Stimulated activated CD4-positive, alpha-beta T cell treated with anti-CD3 and anti-CD28 coated beads, Interleukin-15, amount 100 ng/mL, for 1 hour (primary cell): ENCODE measurements around the gene BRD3OS.

Experiments
- DNase-seq, 2 donors: peaks; one replicate each; pipeline ENCODE4 v3.0.0-alpha.2; 2020; ENCODE audit warnings: low read depth in 1 of 2, low spot score in 1 of 2

The BRD3OS gene

DNA sequence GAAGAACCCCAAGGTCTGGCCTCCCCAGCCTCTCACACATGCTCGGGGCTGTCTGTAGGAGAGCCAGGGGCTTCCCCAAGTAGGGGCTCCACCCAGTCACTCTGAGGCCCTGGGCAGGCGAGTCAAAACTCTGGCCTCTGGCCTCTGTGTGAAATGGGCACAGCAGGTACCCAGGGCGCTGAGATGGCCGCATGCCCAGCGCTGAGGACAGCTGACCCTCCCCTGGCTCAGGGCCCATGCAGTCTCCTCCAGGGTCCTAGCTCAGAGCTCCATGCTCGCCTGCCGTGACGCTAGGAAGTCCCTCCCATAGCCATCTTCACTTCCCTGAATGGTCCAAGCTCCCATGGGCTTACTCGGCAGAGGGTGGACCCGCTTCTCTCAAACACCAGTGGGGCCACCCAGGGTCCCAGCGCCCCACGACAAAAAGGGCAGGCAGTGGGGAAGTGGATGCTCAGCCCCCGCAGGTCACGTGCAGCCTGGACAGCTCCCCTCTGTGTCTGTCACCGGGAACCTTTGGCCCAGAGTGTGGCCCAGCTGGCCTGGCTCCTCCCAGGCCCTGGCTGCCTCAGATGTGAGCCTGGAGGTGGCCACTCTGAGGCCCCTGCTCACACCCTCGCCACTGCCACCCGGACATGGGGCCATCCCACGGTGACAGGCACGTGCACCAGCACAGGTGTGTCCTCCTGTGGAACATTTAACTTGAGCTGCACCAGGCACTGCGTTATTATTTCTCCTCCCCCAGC lies 21.0 kb upstream of the BRD3OS start:
- DNase-seq: no peak

DNA sequence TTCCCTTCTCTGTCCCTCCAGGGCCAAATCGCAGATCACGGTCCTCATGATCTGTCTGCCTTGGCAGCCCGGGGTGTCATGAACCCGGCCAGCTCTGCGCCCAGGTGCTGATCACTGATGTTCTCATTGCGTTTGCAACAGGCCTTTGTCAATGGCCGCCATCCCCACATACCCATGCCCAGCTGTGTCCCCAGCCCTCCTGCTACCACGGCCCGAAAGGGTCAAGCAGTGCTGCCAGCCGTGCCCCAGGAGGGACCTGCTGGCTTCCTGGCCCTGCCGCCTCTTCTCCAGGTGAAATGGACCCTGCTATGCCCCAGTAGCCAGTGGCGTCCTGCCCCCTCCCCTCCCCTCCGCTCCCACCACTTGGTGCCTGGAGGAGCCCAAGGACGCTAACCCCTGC lies 20.4 kb upstream of the BRD3OS start:
- DNase-seq: no peak

DNA sequence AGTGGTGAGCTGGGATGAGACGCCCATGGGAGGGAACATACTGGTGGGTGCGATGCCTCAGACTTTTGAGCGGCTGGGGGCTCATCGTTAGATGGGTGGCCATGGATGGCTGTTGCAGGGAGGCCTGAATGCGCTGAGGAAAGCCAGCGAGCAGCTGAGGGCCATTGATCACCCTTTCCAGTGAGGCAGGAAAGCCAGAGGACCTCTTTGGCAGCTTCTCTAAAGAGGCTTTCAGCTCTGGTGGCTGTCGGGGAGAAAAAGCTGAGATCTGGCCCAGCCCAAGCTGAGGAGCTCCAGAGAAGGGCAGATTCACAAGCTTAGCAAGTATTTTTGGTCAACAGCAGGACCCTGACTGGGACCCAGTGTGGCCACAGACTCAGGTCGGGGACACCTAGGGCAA lies 19.9 kb upstream of the BRD3OS start:
- DNase-seq: no peak

DNA sequence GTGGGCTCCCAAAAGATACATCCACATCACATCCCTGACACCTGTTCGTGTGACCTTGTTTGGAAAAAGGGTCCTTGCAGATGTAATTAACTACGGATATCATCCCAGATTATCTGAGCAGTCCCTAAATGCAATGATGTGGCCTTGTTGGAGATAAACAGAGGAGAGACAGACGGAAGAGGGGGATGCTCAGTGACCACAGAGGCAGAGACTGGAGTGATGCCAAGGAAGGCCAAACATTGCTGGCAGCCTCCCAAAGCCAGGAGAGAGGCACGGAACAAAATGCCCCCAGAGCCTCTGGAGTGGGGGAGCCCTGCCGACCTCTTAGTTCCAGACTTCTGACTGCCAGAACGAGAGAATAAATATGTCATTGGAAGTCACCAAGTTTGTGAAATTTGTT lies 18.1 kb upstream of the BRD3OS start:
- DNase-seq: no peak

DNA sequence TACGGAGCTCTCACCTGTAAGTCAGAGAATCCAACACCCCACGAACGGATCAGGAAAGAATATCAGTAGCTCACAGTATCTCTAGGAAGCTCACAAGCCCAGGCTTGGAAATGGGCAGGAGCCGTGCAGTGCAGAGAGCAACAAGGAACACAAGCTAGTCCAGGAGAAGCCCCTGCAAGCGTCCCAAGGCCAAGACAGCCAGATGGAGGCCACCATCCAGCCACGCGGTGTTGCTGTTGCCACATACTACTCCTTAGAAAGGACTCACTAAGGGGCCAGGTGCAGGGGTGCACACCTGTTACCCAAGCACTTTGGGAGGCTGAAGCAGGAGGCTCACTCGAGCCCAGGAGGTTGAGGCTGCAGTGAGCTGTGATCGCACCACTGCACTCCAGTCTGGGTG lies 17.7 kb upstream of the BRD3OS start:
- DNase-seq: no peak

- DNase-seq: no peak
Observed at GRCh38 chr9:134010310-134011173, 14.7 kb upstream of the BRD3OS start.

GRCh38 chr9:134011401-134011800 lies 13.9 kb upstream of the BRD3OS start:
- no peak for DNase-seq

GRCh38 chr9:134014946-134015345 lies 10.3 kb upstream of the BRD3OS start:
- no peak for DNase-seq

GRCh38 chr9:134024214-134024792 lies 978 bp upstream of the BRD3OS start:
- no peak for DNase-seq

- DNase-seq: peak; percentile 16 to 20
Observed at GRCh38 chr9:134025606-134026541, 593 bp downstream of the BRD3OS start.

GRCh38 chr9:134026581-134026980 lies 1.3 kb downstream of the BRD3OS start:
- DNase-seq: no peak

GRCh38 chr9:134026981-134027380 lies 1.7 kb downstream of the BRD3OS start:
- no peak for DNase-seq

DNA sequence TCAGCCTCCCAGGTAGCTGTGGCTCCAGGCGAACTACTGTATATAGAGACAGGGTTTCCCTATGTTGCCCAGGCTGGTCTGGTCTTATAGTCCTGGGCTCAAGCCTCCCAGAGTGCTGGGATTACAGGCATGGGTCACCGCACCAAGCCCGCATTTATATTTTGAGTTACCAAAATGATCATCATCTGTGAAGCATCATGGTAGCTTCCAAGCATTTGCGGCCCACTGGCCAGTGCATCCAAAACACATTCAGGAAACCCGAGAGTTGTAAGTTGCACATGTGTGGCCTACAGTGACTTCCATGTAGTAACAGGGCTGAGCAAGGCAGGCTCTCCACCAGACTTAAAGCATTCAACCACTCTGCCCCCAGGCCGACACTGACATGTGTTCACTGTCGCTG lies 2.3 kb downstream of the BRD3OS start:
- no peak for DNase-seq

DNA sequence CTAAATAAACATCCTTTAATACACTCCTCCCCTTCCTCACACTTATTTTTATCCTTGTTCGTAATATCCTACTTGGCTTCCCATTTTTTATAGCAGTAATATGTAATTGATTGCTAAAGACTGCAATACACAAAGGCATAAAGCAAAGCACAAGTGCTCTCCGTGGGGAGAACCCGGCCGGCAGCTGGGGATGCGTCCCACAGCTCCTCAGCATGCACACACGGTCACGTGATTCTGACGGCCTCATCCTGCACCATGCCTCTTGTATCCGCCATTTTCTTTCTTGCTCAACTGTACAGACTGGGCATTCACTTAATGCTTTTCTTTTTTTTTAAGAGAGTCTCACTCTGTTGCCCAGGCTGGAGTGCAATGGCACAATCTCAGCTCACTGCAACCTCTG lies 2.8 kb downstream of the BRD3OS start:
- DNase-seq: no peak

DNA sequence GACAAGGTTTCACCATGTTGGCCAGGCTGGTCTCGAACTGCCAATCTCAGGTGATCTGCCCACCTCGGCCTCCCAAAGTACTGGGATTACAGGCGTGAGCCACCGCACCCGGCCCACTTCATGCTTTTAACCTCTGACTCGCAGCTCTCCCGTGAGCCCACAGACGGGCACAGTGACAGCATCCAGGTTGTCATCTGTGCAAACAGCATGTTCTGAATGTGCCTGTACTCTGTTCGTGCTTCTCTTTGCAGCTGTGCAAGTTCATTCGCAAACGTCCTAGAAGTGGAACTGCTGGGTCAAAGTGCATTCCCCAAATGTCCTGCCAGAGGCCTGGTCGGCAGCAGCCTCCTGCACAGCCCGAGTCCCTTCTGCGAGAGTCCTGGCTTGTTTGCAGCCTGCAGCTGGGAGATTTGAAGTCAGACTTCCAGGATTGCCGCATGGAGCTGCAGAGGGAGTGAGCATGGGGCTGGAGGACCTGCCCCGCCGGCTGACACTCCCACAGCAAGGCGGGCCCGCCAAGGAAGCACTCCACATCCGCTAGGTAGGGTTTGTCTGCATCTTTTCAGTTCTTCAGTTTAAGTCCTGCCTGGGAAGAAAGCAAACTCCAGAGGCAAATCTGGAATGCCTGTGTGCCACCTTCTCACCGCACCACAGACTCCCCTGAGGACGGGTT lies 3.4 kb downstream of the BRD3OS start:
- DNase-seq: no peak

DNA sequence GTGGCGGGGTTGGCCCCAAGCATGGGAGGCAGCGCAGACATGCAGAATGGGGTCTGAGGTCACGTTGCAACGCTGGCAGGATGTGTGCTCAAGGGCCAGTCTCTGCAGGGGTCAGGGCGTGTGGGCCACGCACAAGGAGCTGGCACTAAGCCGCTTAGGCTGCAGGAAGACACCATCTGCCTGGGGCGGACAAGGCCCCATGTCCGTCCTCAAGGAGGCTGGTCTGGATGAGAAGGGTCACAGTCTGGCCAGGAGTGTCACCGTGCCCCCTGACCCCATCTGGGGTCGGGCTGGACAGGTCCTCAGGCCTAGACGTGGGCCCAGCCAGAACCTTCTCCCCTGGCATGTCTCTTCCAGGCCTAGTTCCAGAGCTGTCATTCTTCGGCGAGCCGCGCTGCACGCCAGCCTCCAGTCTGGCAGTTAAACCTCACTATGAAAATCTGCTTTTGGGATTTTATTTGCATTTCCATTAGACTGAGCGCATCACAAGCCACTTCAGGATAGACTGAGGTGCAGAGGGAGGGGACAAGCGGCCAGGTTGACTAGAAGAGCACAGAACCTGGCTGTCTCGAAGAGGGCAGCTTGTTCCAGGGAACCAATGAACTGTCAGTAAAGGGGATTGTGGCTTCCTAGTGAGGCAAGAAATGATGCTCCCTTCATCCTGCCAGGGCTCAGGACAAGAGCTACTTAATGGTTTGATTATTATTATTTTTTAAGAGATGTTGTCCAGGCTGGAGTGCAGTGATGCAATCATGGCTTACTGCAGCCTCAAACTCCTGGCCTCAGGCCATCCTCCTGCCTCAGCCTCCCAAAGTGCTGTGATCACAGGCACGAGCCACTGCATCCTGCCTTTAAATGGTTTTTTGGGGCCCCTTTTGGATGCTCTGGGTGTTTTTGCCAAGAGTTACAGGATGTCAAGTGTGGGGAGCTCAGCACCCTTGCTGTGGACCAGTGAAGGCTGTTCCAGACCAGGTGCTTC lies 4.3 kb downstream of the BRD3OS start:
- DNase-seq: no peak

- no peak for DNase-seq
Observed at GRCh38 chr9:134030821-134031470, 5.7 kb downstream of the BRD3OS start.

- no peak for DNase-seq
Observed at GRCh38 chr9:134031783-134032182, 6.5 kb downstream of the BRD3OS start.
